Measurements from ENCODE around the gene ZNF683. TPM values are rescaled to one million over a fixed set of nuclear protein-coding genes. Genes with fewer than 3 reads are reported as not detected.

ZNF683 gene
- total and polyA plus RNA-seq, 2 experiments from 2014 or later: not detected

DNA sequence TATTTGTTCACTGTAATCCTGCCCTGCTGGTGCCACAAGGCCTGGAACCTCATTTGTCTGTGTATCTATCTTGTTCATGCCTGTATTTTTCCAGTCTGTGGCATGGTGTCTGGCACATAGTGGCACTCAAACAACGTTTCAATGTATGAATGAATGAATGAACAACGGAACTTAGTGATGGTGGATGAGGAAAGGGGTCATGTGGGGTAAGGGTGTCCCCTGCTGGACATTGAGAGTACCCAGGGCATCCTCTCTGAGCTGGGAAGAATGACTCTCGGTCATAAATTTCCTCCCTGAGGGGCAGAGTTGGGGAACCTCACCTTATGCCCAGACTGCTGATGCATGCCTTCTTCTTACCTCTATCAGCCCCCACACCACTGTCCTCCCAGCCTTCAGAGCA lies 18.9 kb upstream of the ZNF683 start (continued):
- peak; percentile 85 to 97 for TF ChIP-seq CTCF (conservative IDR thresholded peaks at IDR 0.05; ENCODE audit: low read depth in 2 of 2)
- TF ChIP-seq POLR2AphosphoS5 (IDR thresholded peaks at IDR 0.05; ENCODE audit: low read depth): no peak

- Mint-ChIP-seq H3K4me3 (no peak overlapping the region), H3K9me3 (no peaks in the 10 kb centered on the region; the same call in 2 of the 3 replicates), H3K36me3 (ENCODE audit: low read depth) (no peaks in the 10 kb centered on the region), H3K27me3 (ENCODE audit: insufficient read depth, low read depth, poor library complexity) (peaks cover 10% of the 10 kb centered on the region), H3K4me1 (peaks cover 34% of the 10 kb centered on the region), H3K27ac (no peak overlapping the region)
- H3K4me2 ChIP-seq: no peak overlapping the region
- H3K4me3 ChIP-seq: no peak overlapping the region
- no peaks in the 10 kb centered on the region for H3K9me2 ChIP-seq (ENCODE audit: insufficient read depth)
- no peaks in the 10 kb centered on the region for H3K36me3 ChIP-seq (ENCODE audit: insufficient read depth)
- no peaks in the 10 kb centered on the region for H4K20me1 ChIP-seq (replicated peaks; ENCODE audit: insufficient read depth)
- H3F3A ChIP-seq (replicated peaks; ENCODE audit: low read depth): no peaks in the 10 kb centered on the region
- DNase-seq (ENCODE audit: low spot score) (no peak), ATAC-seq (no peak)
- H3K79me2 ChIP-seq (replicated peaks; ENCODE audit: insufficient read depth): no peaks in the 10 kb centered on the region
- no peak overlapping the region for H2AFZ ChIP-seq
- H3K4me1 ChIP-seq (ENCODE audit: insufficient read depth): peaks cover 15% of the 10 kb centered on the region
- H3K27me3 ChIP-seq (ENCODE audit: insufficient read depth): no peaks in the 10 kb centered on the region
- no peak overlapping the region for H3K27ac ChIP-seq (ENCODE audit: low read depth)
- TF ChIP-seq NANOG (IDR thresholded peaks at IDR 0.05; ENCODE audit: borderline replicate concordance): no peak
- no peak for TF ChIP-seq ETS1 (IDR thresholded peaks at IDR 0.05)
- no peak for TF ChIP-seq STAT1 (IDR thresholded peaks at IDR 0.05; ENCODE audit: unreplicated experiment)
- TF ChIP-seq EZH2phosphoT487 (IDR thresholded peaks at IDR 0.05; ENCODE audit: unreplicated experiment): no peak
- no peak for TF ChIP-seq CTCF (conservative IDR thresholded peaks at IDR 0.05; ENCODE audit: low read depth in 2 of 2)
- TF ChIP-seq ZNF114 (CRISPR knock-in tag; IDR thresholded peaks at IDR 0.05): no peak
- no peak for TF ChIP-seq ZNF331 (CRISPR knock-in tag; IDR thresholded peaks at IDR 0.05; ENCODE audit: low read depth)
- no peak for TF ChIP-seq JUNB (IDR thresholded peaks at IDR 0.05; ENCODE audit: unreplicated experiment)
- no peak for TF ChIP-seq POLR2AphosphoS5 (IDR thresholded peaks at IDR 0.05; ENCODE audit: low read depth)
- TF ChIP-seq REST (IDR thresholded peaks at IDR 0.05; ENCODE audit: unreplicated experiment): no peak
- no peak for TF ChIP-seq EZH2 (IDR thresholded peaks at IDR 0.05; ENCODE audit: low read depth, unreplicated experiment)
Observed at GRCh38 chr1:26389604-26390247, 17.2 kb upstream of the ZNF683 start.
